Endometrial microvascular endothelial cells (primary cell): ENCODE results near the gene P2RY2. TPM values are rescaled to one million over a fixed set of nuclear protein-coding genes. Genes with fewer than 3 reads are reported as not detected.

Source experiments
- in situ Hi-C: cut with HindIII; loops from 2 replicates; pipeline ENCODE4 v1.10.0; 2017; ENCODE audit warnings: low sequenced_read_pairs, low pct_unique_long_range_greater_than_20kb; ENCODE audit errors: inconsistent ontology term
- total RNA-seq: library from RNA; depleted of rRNA; stranded (reverse); fragments of >200 nt; gene quantifications from one replicate; pipeline ENCODE4 v1.2.3, GENCODE V29; 2015; ENCODE audit errors: inconsistent ontology term

Gene P2RY2
- total RNA-seq, 1 donor from 2014 or later = 9.0 TPM

DNA sequence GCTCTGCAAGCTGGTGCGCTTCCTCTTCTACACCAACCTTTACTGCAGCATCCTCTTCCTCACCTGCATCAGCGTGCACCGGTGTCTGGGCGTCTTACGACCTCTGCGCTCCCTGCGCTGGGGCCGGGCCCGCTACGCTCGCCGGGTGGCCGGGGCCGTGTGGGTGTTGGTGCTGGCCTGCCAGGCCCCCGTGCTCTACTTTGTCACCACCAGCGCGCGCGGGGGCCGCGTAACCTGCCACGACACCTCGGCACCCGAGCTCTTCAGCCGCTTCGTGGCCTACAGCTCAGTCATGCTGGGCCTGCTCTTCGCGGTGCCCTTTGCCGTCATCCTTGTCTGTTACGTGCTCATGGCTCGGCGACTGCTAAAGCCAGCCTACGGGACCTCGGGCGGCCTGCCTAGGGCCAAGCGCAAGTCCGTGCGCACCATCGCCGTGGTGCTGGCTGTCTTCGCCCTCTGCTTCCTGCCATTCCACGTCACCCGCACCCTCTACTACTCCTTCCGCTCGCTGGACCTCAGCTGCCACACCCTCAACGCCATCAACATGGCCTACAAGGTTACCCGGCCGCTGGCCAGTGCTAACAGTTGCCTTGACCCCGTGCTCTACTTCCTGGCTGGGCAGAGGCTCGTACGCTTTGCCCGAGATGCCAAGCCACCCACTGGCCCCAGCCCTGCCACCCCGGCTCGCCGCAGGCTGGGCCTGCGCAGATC lies 16.5 kb downstream of the P2RY2 start:
- in situ Hi-C loops = no loop called here

DNA sequence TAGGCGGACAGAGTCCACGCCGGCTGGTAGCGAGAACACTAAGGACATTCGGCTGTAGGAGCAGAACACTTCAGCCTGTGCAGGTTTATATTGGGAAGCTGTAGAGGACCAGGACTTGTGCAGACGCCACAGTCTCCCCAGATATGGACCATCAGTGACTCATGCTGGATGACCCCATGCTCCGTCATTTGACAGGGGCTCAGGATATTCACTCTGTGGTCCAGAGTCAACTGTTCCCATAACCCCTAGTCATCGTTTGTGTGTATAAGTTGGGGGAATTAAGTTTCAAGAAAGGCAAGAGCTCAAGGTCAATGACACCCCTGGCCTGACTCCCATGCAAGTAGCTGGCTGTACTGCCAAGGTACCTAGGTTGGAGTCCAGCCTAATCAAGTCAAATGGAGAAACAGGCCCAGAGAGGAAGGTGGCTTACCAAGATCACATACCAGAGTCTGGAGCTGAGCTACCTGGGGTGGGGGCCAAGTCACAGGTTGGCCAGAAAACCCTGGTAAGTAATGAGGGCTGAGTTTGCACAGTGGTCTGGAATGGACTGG lies 17.2 kb downstream of the P2RY2 start:
- in situ Hi-C loops = no loop called here

DNA sequence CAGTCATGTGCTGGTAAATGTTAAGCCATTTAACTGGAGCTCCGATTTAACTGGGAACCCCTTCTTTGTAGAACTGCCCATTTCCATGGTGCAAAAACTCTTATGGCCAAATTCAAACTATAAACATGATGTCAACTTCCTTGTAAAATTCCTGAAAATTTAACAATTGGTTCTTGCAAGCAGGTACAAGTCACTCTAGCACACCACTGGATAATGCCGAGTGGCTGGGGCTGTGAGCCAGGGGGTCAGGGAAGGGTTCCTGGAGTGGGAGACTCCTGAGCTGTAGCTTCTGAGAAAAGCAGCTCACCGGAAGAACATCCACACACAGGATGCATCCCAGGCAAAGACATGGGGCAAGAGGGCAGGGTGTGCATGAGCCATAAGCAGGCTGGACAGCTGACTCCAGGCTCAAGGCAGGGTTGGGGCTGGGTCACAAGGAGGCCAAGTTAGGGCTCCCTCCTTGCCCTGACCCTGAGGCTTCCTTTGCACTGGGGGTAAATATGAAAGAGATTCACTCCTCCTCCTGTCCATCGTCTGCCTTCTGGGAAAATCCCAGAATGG lies 18.2 kb downstream of the P2RY2 start:
- in situ Hi-C loops = no loop called here

DNA sequence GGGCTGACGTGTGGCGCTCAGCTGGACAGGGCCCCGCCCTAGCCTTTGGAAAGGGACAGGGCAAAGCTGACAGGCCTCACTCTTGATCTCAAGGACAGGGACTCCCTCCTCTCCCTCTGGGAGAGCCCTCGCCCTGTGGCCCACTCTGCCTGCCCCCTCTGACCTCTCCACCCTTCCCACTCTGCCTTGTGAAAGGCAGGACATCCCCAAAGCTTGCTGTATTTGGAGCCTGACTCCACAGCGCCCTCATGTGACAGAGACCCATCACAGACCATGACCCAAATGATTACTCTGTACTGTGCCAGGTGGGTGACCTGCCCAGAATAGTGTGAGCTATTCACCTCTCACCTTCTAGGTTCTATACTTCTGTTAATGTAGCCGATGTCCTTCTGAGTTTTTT lies 18.8 kb downstream of the P2RY2 start:
- in situ Hi-C loops = no loop called here

- in situ Hi-C loops = no loop called here
Measured at GRCh38 chr11:73237471-73238290, 19.6 kb downstream of the P2RY2 start.

GRCh38 chr11:73239111-73239521 lies 21.0 kb downstream of the P2RY2 start:
- in situ Hi-C loops = no loop called here

- in situ Hi-C loops = no loop called here
Measured at GRCh38 chr11:73239571-73240189, 21.6 kb downstream of the P2RY2 start.

- in situ Hi-C loops = no loop called here
Measured at GRCh38 chr11:73240190-73240781, 22.2 kb downstream of the P2RY2 start.

DNA sequence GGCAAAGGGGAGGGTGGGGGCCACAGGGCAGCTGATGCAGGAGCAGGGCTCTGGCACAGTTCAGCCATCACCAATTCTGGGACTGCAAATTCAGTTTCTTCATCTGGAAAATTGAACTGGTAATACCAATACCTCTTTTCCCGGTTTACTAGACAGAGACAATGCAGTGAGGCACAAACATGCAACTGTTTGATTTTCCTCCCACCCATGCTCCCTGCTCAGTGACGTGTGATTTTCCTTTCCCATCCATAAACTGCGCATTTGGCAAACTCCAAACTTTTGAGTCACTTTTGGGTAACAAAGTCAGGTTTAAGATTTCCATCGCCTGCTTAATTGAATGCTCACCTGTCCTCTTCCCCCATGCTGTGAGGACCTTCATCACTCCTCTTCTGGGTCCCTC lies 23.2 kb downstream of the P2RY2 start:
- in situ Hi-C loops = no loop called here

- in situ Hi-C loops = no loop called here
Measured at GRCh38 chr11:73242251-73243092, 24.4 kb downstream of the P2RY2 start.

GRCh38 chr11:73243093-73243485 lies 25.0 kb downstream of the P2RY2 start:
- in situ Hi-C loops = no loop called here

GRCh38 chr11:73244589-73245240 lies 26.6 kb downstream of the P2RY2 start:
- in situ Hi-C loops = no loop called here

GRCh38 chr11:73245461-73245860 lies 27.4 kb downstream of the P2RY2 start:
- in situ Hi-C loops = no loop called here

GRCh38 chr11:73246303-73246702 lies 28.2 kb downstream of the P2RY2 start:
- in situ Hi-C loops = no loop called here

GRCh38 chr11:73248526-73249185 lies 30.6 kb downstream of the P2RY2 start:
- in situ Hi-C loops = no loop called here

DNA sequence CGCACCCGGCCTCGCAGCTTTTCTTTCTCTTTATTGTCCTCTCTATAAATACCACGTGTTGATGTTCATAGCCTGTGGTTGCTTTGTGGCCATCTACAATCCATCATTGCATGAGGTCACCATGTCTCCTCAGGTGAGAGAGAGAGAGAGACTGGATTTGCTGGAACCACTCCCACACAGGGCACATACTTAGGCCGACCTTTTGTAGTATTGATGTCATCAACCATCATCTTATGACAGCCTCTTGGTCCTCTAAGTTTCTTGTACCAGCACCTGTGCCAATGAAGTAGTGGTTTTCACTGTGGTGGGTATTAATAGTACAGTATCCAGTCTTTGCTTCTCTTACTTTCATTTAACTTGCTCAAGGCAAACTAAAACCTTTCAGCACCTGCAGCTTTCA lies 31.2 kb downstream of the P2RY2 start:
- in situ Hi-C loops = no loop called here
